Ovary (tissue), 3 donors: ENCODE measurements around the gene RBPJ.

Experiments used
- EP300 ChIP-seq: sonication (generic); formaldehyde crosslinking; IDR thresholded peaks from one replicate; pipeline ENCODE4 v1.6.1; 2017; ENCODE audit warnings: antibody characterized with exemption
- POLR2A ChIP-seq: fragments of 450-650 bp; IDR thresholded peaks from one replicate; pipeline ENCODE4 v1.6.1; 2017; ENCODE audit warnings: antibody characterized with exemption, mild to moderate bottlenecking, moderate library complexity
- TF ChIP-seq, protein P1 (sequence below), 3 donors: fragments of 450-650 bp in 2 of 3; fragments of 200-600 bp in 1 of 3; IDR thresholded peaks; one replicate each; pipeline versions ENCODE4 v1.5.1 to v1.8.0; 2016 to 2022; ENCODE audit warnings: antibody characterized with exemption in 3 of 3, mild to moderate bottlenecking in 1 of 3
- donor health status: DM: no; HTN: no; CAD: no.

DNA sequence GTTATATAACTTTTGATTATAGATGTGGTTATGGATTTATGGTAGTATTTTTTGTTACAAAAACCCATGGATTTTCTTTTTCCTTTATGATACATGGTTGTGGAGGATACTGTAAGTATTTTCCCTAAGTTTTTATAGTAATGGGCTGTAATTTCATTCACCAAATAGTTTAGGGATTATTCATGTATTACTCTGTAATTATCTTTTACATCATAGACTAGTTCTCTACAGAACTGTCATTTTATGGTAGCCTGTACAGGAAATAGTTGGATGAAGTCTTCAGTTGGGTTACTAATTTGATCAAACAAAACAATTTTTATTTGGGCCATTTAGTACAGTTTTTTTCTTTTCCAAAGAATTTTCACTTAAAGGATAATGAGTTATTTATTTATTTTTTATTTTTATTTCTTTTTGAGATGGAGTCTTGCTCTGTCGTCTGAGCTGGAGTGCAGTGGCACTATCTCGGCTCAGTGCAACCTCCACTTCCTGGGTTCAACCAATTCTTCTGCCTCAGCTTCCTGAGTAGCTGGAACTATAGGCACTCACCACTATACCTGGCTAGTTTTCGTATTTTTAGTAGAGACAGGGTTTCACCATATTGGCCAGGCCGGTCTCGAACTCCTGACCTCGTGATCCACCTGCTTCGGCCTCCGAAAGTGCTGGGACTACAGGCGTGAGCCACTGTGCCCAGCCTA, 42.1 kb downstream of the RBPJ start:
- TF ChIP-seq, protein P1, sequence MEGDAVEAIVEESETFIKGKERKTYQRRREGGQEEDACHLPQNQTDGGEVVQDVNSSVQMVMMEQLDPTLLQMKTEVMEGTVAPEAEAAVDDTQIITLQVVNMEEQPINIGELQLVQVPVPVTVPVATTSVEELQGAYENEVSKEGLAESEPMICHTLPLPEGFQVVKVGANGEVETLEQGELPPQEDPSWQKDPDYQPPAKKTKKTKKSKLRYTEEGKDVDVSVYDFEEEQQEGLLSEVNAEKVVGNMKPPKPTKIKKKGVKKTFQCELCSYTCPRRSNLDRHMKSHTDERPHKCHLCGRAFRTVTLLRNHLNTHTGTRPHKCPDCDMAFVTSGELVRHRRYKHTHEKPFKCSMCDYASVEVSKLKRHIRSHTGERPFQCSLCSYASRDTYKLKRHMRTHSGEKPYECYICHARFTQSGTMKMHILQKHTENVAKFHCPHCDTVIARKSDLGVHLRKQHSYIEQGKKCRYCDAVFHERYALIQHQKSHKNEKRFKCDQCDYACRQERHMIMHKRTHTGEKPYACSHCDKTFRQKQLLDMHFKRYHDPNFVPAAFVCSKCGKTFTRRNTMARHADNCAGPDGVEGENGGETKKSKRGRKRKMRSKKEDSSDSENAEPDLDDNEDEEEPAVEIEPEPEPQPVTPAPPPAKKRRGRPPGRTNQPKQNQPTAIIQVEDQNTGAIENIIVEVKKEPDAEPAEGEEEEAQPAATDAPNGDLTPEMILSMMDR (IDR thresholded peaks at IDR 0.05) = no peak
- TF ChIP-seq POLR2A (no peak), EP300 (no peak)
